Prostate gland (tissue), 2 donors: Measurements from ENCODE around the gene FBXL17.

Experiments used
- POLR2A ChIP-seq: fragments of 450-650 bp; IDR thresholded peaks from one replicate; pipeline ENCODE4 v1.6.1; 2016; ENCODE audit warnings: antibody characterized with exemption, mild to moderate bottlenecking
- POLR2AphosphoS5 ChIP-seq: sonication (generic); formaldehyde crosslinking; IDR thresholded peaks from one replicate; pipeline ENCODE4 v1.6.1; 2017; ENCODE audit warnings: antibody characterized with exemption
- TF ChIP-seq, protein P1 (sequence below), 4 experiments: fragments of 200-600 bp in 2 of 4; fragments of 450-650 bp in 2 of 4; sonication (generic) in 2 of 4; IDR thresholded peaks; 1 replicate in 3 of 4; 2 replicates in 1 of 4; pipeline ENCODE4 v1.5.1; 2016 to 2019; ENCODE audit warnings: antibody characterized with exemption in 4 of 4, mild to moderate bottlenecking in 2 of 4, moderate library complexity in 2 of 4

DNA sequence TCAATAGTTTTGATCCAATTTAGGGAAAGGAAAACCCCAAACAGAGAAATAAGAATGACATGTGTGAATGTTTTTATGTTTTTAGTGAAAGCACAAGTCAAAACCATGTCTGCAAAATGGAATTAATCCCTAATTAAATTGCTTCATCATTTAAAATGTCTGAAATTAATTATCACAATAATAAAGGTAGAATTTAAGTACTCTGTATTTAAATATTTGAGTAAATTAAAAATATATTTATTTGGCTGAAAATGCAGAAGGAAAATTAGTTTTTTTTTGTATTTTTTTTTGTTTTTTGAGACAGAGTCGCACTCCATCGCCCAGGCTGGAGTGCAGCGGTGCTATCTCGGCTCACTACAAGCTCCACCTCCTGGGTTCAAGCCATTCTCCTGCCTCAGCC, 380.7 kb downstream of the FBXL17 start:
- TF ChIP-seq, protein P1, sequence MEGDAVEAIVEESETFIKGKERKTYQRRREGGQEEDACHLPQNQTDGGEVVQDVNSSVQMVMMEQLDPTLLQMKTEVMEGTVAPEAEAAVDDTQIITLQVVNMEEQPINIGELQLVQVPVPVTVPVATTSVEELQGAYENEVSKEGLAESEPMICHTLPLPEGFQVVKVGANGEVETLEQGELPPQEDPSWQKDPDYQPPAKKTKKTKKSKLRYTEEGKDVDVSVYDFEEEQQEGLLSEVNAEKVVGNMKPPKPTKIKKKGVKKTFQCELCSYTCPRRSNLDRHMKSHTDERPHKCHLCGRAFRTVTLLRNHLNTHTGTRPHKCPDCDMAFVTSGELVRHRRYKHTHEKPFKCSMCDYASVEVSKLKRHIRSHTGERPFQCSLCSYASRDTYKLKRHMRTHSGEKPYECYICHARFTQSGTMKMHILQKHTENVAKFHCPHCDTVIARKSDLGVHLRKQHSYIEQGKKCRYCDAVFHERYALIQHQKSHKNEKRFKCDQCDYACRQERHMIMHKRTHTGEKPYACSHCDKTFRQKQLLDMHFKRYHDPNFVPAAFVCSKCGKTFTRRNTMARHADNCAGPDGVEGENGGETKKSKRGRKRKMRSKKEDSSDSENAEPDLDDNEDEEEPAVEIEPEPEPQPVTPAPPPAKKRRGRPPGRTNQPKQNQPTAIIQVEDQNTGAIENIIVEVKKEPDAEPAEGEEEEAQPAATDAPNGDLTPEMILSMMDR (IDR thresholded peaks at IDR 0.05): no peak
- TF ChIP-seq POLR2A (no peak), POLR2AphosphoS5 (no peak)
